Common myeloid progenitor, CD34-positive (primary cell): ENCODE results near the gene ZNF593OS.

Experiments used
- CTCF ChIA-PET: fragments of 350-600 bp; sonication (Branson Sonifier 250); formaldehyde crosslinking; loops from one replicate; lab custom pipeline; 2021; ENCODE audit warnings: antibody characterized with exemption; lab: Charles Lee
- POLR2A ChIA-PET: fragments of 350-600 bp; sonication (Branson Sonifier 250); formaldehyde crosslinking; loops from one replicate; lab custom pipeline; 2021; ENCODE audit warnings: antibody characterized with exemption; lab: Charles Lee
- DNase-seq, 3 donors: peaks; one replicate each; pipeline versions ENCODE4 v3.0.0 to v3.0.0-alpha.2; 2013
- H3K27ac ChIP-seq, 2 experiments: 1 replicate in 1 of 2; 2 replicates in 1 of 2; pipeline ENCODE4 v1.7.0; 2013; ENCODE audit warnings: inconsistent platforms in 2 of 2, low read length in 2 of 2, mild to moderate bottlenecking in 2 of 2, low read depth in 1 of 2, moderate library complexity in 1 of 2; ENCODE audit not compliant: severe bottlenecking in 2 of 2, insufficient read depth in 1 of 2, poor library complexity in 1 of 2
- H3K27me3 ChIP-seq, 5 experiments: replicated peaks in 2 of 5; 1 replicate in 3 of 5; 2 replicates in 2 of 5; pipeline versions ENCODE4 v1.6.1 to v1.7.0; 2013; ENCODE audit warnings: low read length in 4 of 5, mild to moderate bottlenecking in 2 of 5, moderate library complexity in 2 of 5, inconsistent platforms in 1 of 5; ENCODE audit not compliant: insufficient read depth in 5 of 5, control insufficient read depth in 4 of 5
- H3K36me3 ChIP-seq, 4 experiments: 1 replicate in 2 of 4; 2 replicates in 2 of 4; pipeline versions ENCODE4 v1.6.1 to v1.7.0; 2013; ENCODE audit warnings: low read length in 3 of 4, control low read depth in 1 of 4, mild to moderate bottlenecking in 1 of 4; ENCODE audit not compliant: control insufficient read depth in 4 of 4, insufficient read depth in 4 of 4
- H3K4me1 ChIP-seq, 4 experiments: 1 replicate in 3 of 4; 2 replicates in 1 of 4; pipeline versions ENCODE4 v1.6.1 to v1.7.1; 2013; ENCODE audit warnings: low read length in 3 of 4, mild to moderate bottlenecking in 3 of 4, control low read depth in 1 of 4, inconsistent platforms in 1 of 4, moderate library complexity in 1 of 4; ENCODE audit not compliant: control insufficient read depth in 4 of 4, insufficient read depth in 4 of 4; ENCODE audit errors: control extremely low read depth in 1 of 4
- H3K4me3 ChIP-seq, 7 experiments: 1 replicate in 4 of 7; 2 replicates in 3 of 7; pipeline versions ENCODE4 v1.5.1 to v1.7.0; 2013; ENCODE audit warnings: mild to moderate bottlenecking in 7 of 7, low read length in 6 of 7, moderate library complexity in 6 of 7, inconsistent platforms in 2 of 7, low read depth in 2 of 7, control low read depth in 1 of 7; ENCODE audit not compliant: insufficient read depth in 4 of 7, control insufficient read depth in 1 of 7; ENCODE audit errors: extremely low read depth in 1 of 7
- H3K9me3 ChIP-seq, 5 experiments: 1 replicate in 4 of 5; 2 replicates in 1 of 5; pipeline versions ENCODE4 v1.6.1 to v1.7.1; 2013; ENCODE audit warnings: low read length in 4 of 5, mild to moderate bottlenecking in 2 of 5, inconsistent platforms in 1 of 5, low read depth in 1 of 5, moderate library complexity in 1 of 5; ENCODE audit not compliant: control insufficient read depth in 4 of 5, insufficient read depth in 2 of 5; ENCODE audit errors: control extremely low read depth in 1 of 5
- WGBS: methylation state at CpG from one replicate; pipeline ENCODE4 v1.1.5; 2013; ENCODE audit not compliant: insufficient coverage; 5-methylcytosine and 5-hydroxymethylcytosine counted together

The ZNF593OS gene

DNA sequence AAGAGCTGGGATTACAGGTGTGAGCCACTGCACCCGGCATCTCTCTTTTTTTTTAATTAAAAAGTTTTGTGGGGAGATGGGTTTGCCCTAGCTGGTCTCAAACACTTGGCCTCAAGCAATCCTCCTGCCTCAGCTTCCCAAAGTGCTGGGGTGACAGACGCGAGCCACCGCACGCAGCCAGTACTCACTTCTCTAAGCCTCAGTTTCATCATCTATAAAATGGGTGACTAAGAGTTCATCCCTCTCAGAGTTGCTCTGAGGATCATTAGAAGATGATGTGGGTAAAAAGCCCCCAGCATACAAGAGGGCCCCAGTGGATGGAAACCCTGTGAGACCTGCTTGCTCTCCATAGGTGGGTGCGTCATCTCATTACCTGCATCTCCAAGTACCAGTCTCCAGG is 16.2 kb upstream of the ZNF593OS start:
- no peaks in the 10 kb centered on the region for H3K4me1 ChIP-seq
- no peaks in the 10 kb centered on the region for H3K27me3 ChIP-seq
- DNase-seq = no peak
- H3K9me3 ChIP-seq = no peaks in the 10 kb centered on the region
- no peak overlapping the region for H3K27ac ChIP-seq
- H3K36me3 ChIP-seq = peaks cover 0 to 12% (median 2%) of the 10 kb centered on the region in 4 experiments
- 100% methylated on average over 3 of the region's 6 CpGs for WGBS
- no peak overlapping the region for H3K4me3 ChIP-seq
- CTCF ChIA-PET = interaction anchor here (0.8 to 2.2 kb wide), 5 partner anchors 11 to 176 kb away, joined by 3 to 7 read pairs (median 3); partner anchors contain the start of genes CNKSR1 and SLC30A2
- POLR2A ChIA-PET = no interaction called here

DNA sequence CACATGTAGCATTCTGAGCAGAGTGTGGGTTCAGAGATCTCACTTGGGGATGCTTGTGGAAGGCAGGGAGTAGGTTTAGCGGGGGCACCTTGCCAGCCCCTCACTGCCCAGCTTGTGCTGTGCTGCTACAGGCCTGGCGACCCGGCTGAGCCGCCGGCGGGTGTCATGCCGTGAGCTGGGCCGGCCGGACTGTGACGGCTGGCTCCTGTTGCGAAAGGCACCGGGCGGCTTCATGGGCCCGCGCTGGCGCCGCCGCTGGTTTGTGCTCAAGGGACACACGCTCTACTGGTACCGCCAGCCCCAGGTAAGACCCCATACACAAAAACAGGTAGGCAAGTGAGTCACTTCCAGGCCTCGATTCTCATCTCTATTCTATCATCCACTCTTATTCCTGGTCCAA is 13.3 kb upstream of the ZNF593OS start:
- no peak overlapping the region for H3K27ac ChIP-seq
- no peak for DNase-seq
- ChIA-PET POLR2A (no interaction called here), CTCF (interaction anchor here (1.5 kb wide), 1 partner anchor 11 kb away, joined by 3 read pairs; no protein-coding TSS in a partner anchor)
- no peaks in the 10 kb centered on the region for H3K4me1 ChIP-seq
- H3K9me3 ChIP-seq = no peaks in the 10 kb centered on the region
- H3K4me3 ChIP-seq = no peak overlapping the region
- no peaks in the 10 kb centered on the region for H3K27me3 ChIP-seq
- H3K36me3 ChIP-seq = peaks cover 0 to 29% (median 2%) of the 10 kb centered on the region in 4 experiments
- WGBS = 98% methylated on average over 16 of the region's 21 CpGs

DNA sequence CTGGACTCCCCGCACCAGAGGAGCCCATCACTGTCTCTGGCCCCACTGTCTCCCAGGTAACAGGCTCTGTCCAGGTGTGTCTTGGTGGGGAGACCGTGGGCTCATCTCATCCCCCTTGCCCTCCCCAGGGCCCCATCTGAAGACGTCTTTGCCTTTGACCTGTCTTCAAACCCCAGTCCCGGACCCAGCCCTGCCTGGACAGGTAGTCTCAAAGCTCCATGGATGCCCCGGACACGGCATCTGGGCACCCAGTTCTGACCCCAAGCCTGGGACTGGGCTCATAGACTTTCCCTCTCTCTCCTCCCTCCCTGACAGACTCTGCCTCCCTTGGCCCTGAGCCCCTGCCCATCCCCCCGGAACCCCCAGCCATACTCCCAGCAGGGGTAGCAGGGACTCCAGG is 12.5 kb upstream of the ZNF593OS start:
- Histone ChIP-seq H3K36me3 (peaks cover 0 to 29% (median 2%) of the 10 kb centered on the region in 4 experiments), H3K27ac (no peak overlapping the region), H3K4me1 (no peaks in the 10 kb centered on the region), H3K9me3 (no peaks in the 10 kb centered on the region), H3K27me3 (no peaks in the 10 kb centered on the region), H3K4me3 (no peak overlapping the region)
- WGBS = 100% methylated on average over 6 of the region's 7 CpGs
- DNase-seq = no peak
- CTCF ChIA-PET = interaction anchor here (0.7 to 1.5 kb wide), 2 partner anchors 10 to 22 kb away, joined by 3 read pairs; no protein-coding TSS in a partner anchor
- POLR2A ChIA-PET = no interaction called here

DNA sequence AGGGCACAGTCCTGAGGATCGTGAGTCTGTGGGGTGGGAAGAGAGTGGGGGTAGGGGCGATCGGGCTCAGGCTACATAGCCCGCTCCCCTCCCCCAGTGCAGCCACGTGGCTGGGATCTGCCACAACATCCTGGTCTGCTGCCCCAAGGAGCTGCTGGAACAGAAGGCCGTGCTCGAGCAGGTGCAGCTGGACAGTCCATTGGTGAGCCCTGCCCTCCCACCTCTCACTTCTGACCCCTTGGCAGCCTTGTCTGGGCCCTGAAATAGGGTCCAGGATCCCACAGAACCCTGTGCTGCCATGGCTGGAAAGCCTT is 10.7 kb upstream of the ZNF593OS start:
- H3K36me3 ChIP-seq = peaks cover 0 to 27% (median 2%) of the 10 kb centered on the region in 4 experiments
- no peak for DNase-seq
- H3K27ac ChIP-seq = no peak overlapping the region
- peaks cover 0 to 10% (median 0%) of the 10 kb centered on the region in 4 experiments for H3K4me1 ChIP-seq
- WGBS = 96% methylated on average over 7 of the region's 7 CpGs
- H3K27me3 ChIP-seq = no peaks in the 10 kb centered on the region
- H3K4me3 ChIP-seq = no peak overlapping the region
- ChIA-PET POLR2A (interaction anchor here (0.5 kb wide), 1 partner anchor 339 kb away, joined by 4 read pairs; no protein-coding TSS in a partner anchor), CTCF (interaction anchor here (0.6 to 1.0 kb wide), 2 partner anchors 9 to 14 kb away, joined by 3 read pairs; no protein-coding TSS in a partner anchor)
- no peaks in the 10 kb centered on the region for H3K9me3 ChIP-seq

DNA sequence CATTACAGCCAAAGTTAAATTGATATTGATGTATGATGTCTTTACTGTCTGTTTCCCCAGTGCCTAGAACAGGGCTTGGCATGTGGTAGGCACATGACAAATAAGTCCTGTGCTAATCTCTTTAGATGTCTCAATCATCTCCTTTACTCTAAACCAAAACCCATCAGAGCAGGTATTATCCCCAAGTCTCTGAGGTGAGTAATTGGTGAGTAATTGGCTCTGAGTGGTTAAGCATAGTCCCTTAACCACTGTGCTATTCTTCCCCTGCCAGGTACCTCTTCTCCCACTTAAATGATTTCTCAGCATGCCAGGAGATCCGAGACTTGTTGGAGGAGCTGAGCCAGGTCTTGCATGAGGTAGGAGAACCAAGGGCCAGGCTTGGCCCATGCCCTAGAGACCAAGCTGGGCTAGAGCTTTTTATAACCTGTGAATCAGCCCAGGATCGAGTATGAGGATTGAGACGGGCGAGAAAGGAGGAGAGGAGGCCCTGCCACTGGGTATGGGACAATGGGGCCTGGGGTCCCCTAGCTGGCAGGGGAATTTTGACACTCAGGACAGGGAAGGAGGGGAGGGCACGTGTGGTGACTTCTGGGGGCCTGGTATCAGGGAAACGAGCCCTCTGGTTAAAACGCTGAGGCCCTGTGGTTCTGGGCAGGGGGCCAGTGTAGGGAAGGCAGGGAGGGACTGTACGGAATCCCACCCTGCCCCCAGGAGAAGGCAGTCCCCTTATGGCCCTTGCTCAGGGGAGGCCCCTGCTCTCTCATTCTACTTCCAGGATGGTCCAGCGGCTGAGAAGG is 10.2 kb upstream of the ZNF593OS start:
- CTCF ChIA-PET = interaction anchor here (0.6 to 1.6 kb wide), 3 partner anchors 8 to 15 kb away, joined by 3 to 4 read pairs (median 3); partner anchors contain the start of gene CATSPER4

DNA sequence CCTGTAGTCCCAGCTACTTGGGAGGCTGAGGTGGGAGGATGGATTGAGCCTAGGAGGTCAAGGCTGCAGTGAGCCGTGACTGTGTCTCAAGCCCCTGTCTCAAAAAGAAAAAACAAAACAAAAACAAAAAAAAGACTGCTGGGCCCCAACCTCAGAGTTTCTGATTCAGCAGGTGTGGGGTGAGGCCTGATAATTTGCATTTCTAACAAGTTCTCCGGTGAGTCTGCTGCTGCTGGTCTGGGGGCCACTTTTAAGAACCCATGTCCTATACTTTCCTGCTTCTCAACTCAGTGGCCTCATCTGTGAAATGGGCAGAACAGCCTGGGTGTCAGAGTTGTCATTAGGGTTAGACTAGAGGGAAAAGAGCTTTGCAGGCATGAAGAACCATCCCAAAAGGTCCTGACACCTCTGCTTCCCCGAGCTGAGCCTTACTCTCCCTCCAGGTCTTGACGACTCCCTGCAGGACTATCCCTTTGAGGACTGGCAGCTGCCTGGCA is 8.4 kb upstream of the ZNF593OS start:
- ChIA-PET POLR2A (interaction anchor here (1.1 kb wide), 1 partner anchor 53 kb away, joined by 3 read pairs; no protein-coding TSS in a partner anchor), CTCF (interaction anchor here (1.6 kb wide), 2 partner anchors 8 to 10 kb away, joined by 4 read pairs; partner anchors contain the start of genes CATSPER4 and ZNF593OS)
- Histone ChIP-seq H3K4me1 (peaks cover 0 to 10% (median 0%) of the 10 kb centered on the region in 4 experiments), H3K27me3 (no peaks in the 10 kb centered on the region), H3K36me3 (peaks cover 0 to 24% (median 2%) of the 10 kb centered on the region in 4 experiments), H3K27ac (no peak overlapping the region), H3K9me3 (no peaks in the 10 kb centered on the region), H3K4me3 (no peak overlapping the region)
- WGBS = 95% methylated on average over 3 of the region's 4 CpGs
- DNase-seq = no peak

More for the DNA sequence above, 10.2 kb upstream of the ZNF593OS start:
- H3K4me3 ChIP-seq = no peak overlapping the region
- peaks cover 0 to 10% (median 0%) of the 10 kb centered on the region in 4 experiments for H3K4me1 ChIP-seq
- DNase-seq = no peak
- 86% methylated on average over 8 of the region's 9 CpGs for WGBS
- H3K36me3 ChIP-seq = peaks cover 0 to 24% (median 2%) of the 10 kb centered on the region in 4 experiments
- no peaks in the 10 kb centered on the region for H3K27me3 ChIP-seq
- POLR2A ChIA-PET = interaction anchor here (1.1 kb wide), 1 partner anchor 52 kb away, joined by 3 read pairs; no protein-coding TSS in a partner anchor
- H3K9me3 ChIP-seq = no peaks in the 10 kb centered on the region
- no peak overlapping the region for H3K27ac ChIP-seq
